ENCODE data around the gene SERAC1.

DNA sequence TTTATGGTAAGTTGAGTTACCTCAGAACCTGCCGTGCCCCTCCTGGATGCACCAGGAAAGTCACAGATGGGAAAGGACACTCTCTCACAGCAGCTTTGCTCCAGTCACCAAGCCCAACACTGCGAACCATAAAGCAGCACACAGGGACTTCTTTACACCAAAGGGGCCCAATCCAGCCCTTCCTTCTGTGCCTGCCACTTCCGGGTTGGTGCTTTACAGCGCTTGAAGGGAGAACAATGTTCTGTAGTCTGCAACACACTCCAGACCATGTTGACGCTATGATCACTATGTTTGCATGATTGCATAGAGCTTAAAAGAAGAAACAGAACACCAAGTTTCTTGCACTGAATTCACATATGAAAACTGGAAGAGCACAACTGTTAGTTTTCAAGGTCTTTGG, 57.1 kb downstream of the SERAC1 start:
- TF ChIP-seq EZH2 (IDR thresholded peaks at IDR 0.05), result no peak
- no peak for TF ChIP-seq POLR2AphosphoS5 (IDR thresholded peaks at IDR 0.05; ENCODE audit: borderline replicate concordance, low read depth, low read length)
- no peak for TF ChIP-seq FOXP2 (optimal IDR thresholded peaks at IDR 0.05; ENCODE audit: control extremely low read depth, extremely low read length, insufficient read depth)
